Suprapubic skin (tissue), 4 donors: ENCODE results near the gene DLGAP4. TPM values are rescaled to one million over a fixed set of nuclear protein-coding genes. Genes with fewer than 3 reads are reported as not detected.

Source experiments
- DNase-seq, 2 donors: peaks; one replicate each; pipeline ENCODE4 v3.0.0-alpha.2; 2019; ENCODE audit warnings: low spot score in 2 of 2
- H3K27ac ChIP-seq: fragments of 200-600 bp; sonication (generic); one replicate; pipeline ENCODE4 v1.5.1; 2019
- H3K27me3 ChIP-seq: fragments of 200-600 bp; sonication (generic); one replicate; pipeline ENCODE4 v1.5.1; 2019
- H3K36me3 ChIP-seq: fragments of 200-600 bp; sonication (generic); one replicate; pipeline ENCODE4 v1.5.1; 2019
- H3K4me1 ChIP-seq: fragments of 200-600 bp; sonication (generic); one replicate; pipeline ENCODE4 v1.5.1; 2019
- H3K4me3 ChIP-seq: fragments of 200-600 bp; sonication (generic); one replicate; pipeline ENCODE4 v1.5.1; 2019; ENCODE audit warnings: mild to moderate bottlenecking
- H3K9me3 ChIP-seq: fragments of 200-600 bp; sonication (generic); one replicate; pipeline ENCODE4 v1.5.1; 2019
- EP300 ChIP-seq: sonication (generic); formaldehyde crosslinking; IDR thresholded peaks from one replicate; pipeline ENCODE4 v1.6.1; 2017; ENCODE audit warnings: antibody characterized with exemption
- POLR2A ChIP-seq, 2 donors: fragments of 450-650 bp; IDR thresholded peaks; one replicate each; pipeline ENCODE4 v1.6.1; 2017; ENCODE audit warnings: antibody characterized with exemption in 2 of 2, mild to moderate bottlenecking in 2 of 2, moderate library complexity in 2 of 2
- POLR2AphosphoS5 ChIP-seq, 3 donors: sonication (generic); formaldehyde crosslinking; IDR thresholded peaks; one replicate each; pipeline ENCODE4 v1.6.1; 2017; ENCODE audit warnings: antibody characterized with exemption in 3 of 3
- WGBS: methylation state at CpG from one replicate; pipeline ENCODE4 v1.1.5; 2018; 5-methylcytosine and 5-hydroxymethylcytosine counted together
- total RNA-seq, 4 donors: library from RNA; depleted of rRNA; stranded (reverse); fragments of >200 nt; gene quantifications; one replicate each; pipeline ENCODE4 v1.1.0, GENCODE V29; 2016
- TF ChIP-seq, protein P1 (sequence below), 2 donors: fragments of 200-600 bp in 1 of 2; fragments of 450-650 bp in 1 of 2; sonication (generic) in 1 of 2; IDR thresholded peaks; one replicate each; pipeline ENCODE4 v1.5.1; 2016 to 2019; ENCODE audit warnings: antibody characterized with exemption in 2 of 2, mild to moderate bottlenecking in 1 of 2, moderate library complexity in 1 of 2

Gene DLGAP4
- total RNA-seq, 4 donors from 2014 or later = 69.5 to 120 (median 96.8) TPM

DNA sequence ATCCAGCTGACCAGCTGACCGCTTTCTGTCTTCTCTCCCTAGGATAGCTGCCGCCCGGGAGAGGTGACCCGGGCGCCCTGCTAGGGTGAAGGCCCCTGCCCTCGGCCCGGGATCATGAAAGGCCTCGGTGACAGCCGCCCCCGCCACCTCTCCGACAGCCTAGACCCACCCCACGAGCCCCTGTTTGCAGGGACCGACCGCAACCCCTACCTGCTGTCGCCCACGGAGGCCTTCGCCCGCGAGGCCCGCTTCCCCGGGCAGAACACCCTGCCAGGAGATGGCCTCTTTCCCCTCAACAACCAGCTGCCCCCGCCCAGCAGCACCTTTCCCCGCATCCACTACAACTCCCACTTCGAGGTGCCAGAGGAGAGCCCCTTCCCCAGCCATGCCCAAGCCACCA lies 125.5 kb downstream of the DLGAP4 start:
- no peaks in the 10 kb centered on the region for H3K27me3 ChIP-seq
- no peak overlapping the region for H3K27ac ChIP-seq
- TF ChIP-seq POLR2A (IDR thresholded peaks at IDR 0.05) (no peak), EP300 (no peak), POLR2AphosphoS5 (IDR thresholded peaks at IDR 0.05) (no peak)
- TF ChIP-seq, protein P1, sequence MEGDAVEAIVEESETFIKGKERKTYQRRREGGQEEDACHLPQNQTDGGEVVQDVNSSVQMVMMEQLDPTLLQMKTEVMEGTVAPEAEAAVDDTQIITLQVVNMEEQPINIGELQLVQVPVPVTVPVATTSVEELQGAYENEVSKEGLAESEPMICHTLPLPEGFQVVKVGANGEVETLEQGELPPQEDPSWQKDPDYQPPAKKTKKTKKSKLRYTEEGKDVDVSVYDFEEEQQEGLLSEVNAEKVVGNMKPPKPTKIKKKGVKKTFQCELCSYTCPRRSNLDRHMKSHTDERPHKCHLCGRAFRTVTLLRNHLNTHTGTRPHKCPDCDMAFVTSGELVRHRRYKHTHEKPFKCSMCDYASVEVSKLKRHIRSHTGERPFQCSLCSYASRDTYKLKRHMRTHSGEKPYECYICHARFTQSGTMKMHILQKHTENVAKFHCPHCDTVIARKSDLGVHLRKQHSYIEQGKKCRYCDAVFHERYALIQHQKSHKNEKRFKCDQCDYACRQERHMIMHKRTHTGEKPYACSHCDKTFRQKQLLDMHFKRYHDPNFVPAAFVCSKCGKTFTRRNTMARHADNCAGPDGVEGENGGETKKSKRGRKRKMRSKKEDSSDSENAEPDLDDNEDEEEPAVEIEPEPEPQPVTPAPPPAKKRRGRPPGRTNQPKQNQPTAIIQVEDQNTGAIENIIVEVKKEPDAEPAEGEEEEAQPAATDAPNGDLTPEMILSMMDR (IDR thresholded peaks at IDR 0.05) = no peak
- H3K4me1 ChIP-seq = peaks cover 6% of the 10 kb centered on the region
- H3K9me3 ChIP-seq = no peaks in the 10 kb centered on the region
- WGBS = 95% methylated on average over 24 of the region's 24 CpGs
- DNase-seq = no peak
- H3K36me3 ChIP-seq = no peaks in the 10 kb centered on the region
- no peak overlapping the region for H3K4me3 ChIP-seq

DNA sequence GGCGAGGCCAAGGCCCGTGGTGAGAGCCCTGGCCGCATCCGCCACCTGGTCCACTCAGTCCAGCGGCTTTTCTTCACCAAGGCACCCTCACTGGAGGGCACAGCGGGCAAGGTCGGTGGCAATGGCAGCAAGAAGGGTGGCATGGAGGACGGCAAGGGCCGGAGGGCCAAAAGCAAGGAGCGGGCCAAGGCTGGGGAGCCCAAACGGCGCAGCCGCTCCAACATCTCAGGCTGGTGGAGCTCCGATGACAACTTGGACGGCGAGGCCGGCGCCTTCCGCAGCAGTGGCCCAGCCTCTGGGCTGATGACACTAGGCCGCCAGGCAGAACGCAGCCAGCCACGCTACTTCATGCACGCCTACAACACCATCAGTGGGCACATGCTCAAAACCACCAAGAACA lies 126.0 kb downstream of the DLGAP4 start:
- Histone ChIP-seq H3K4me3 (no peak overlapping the region), H3K27ac (no peak overlapping the region), H3K9me3 (no peaks in the 10 kb centered on the region), H3K36me3 (no peaks in the 10 kb centered on the region), H3K27me3 (peaks cover under 1% of the 10 kb centered on the region), H3K4me1 (peaks cover 6% of the 10 kb centered on the region)
- DNase-seq = no peak
- 96% methylated on average over 19 of the region's 23 CpGs for WGBS
- TF ChIP-seq, protein P1 (IDR thresholded peaks at IDR 0.05) = no peak
- TF ChIP-seq POLR2AphosphoS5 (IDR thresholded peaks at IDR 0.05) (no peak), POLR2A (IDR thresholded peaks at IDR 0.05) (no peak), EP300 (no peak)

GRCh38 chr20:36434383-36434782 lies 128.2 kb downstream of the DLGAP4 start:
- 50% methylated on average over 2 of the region's 2 CpGs for WGBS
- TF ChIP-seq POLR2A (IDR thresholded peaks at IDR 0.05) (no peak), EP300 (no peak), POLR2AphosphoS5 (IDR thresholded peaks at IDR 0.05) (no peak)
- TF ChIP-seq, protein P1 (IDR thresholded peaks at IDR 0.05) = no peak

GRCh38 chr20:36435124-36435523 lies 129.0 kb downstream of the DLGAP4 start:
- Histone ChIP-seq H3K9me3 (no peaks in the 10 kb centered on the region), H3K27me3 (peaks cover 2% of the 10 kb centered on the region), H3K4me1 (peaks cover 6% of the 10 kb centered on the region), H3K36me3 (no peaks in the 10 kb centered on the region), H3K4me3 (no peak overlapping the region), H3K27ac (no peak overlapping the region)
- TF ChIP-seq POLR2AphosphoS5 (IDR thresholded peaks at IDR 0.05) = no peak
- TF ChIP-seq POLR2A (IDR thresholded peaks at IDR 0.05) = no peak
- TF ChIP-seq, protein P1 (IDR thresholded peaks at IDR 0.05) = no peak
- no peak for TF ChIP-seq EP300
- DNase-seq = no peak
- 93% methylated on average over 7 of the region's 7 CpGs for WGBS

More at GRCh38 chr20:36434383-36434782, 128.2 kb downstream of the DLGAP4 start:
- DNase-seq = no peak
- Histone ChIP-seq H3K27me3 (peaks cover 2% of the 10 kb centered on the region), H3K27ac (no peak overlapping the region), H3K36me3 (no peaks in the 10 kb centered on the region), H3K9me3 (no peaks in the 10 kb centered on the region), H3K4me3 (no peak overlapping the region), H3K4me1 (peaks cover 6% of the 10 kb centered on the region)

- no peak for TF ChIP-seq EP300
- no peak for TF ChIP-seq POLR2A (IDR thresholded peaks at IDR 0.05)
- TF ChIP-seq, protein P1 (IDR thresholded peaks at IDR 0.05) = no peak
- TF ChIP-seq POLR2AphosphoS5 (IDR thresholded peaks at IDR 0.05) = no peak
- 50% methylated on average over 2 of the region's 56 CpGs for WGBS
- peaks cover 2% of the 10 kb centered on the region for H3K27me3 ChIP-seq
- H3K36me3 ChIP-seq = no peaks in the 10 kb centered on the region
- H3K9me3 ChIP-seq = no peaks in the 10 kb centered on the region
- peak; percentile 90 to 91 for DNase-seq
- H3K4me1 ChIP-seq = peaks cover 6% of the 10 kb centered on the region
- peak overlapping the region; percentile 41 for H3K4me3 ChIP-seq
- no peak overlapping the region for H3K27ac ChIP-seq
These were observed 129.7 kb downstream of the DLGAP4 start for GRCh38 chr20:36435592-36436541.
